Measurements from ENCODE around the gene TMEM259. TPM values are rescaled to one million over a fixed set of nuclear protein-coding genes. Genes with fewer than 3 reads are reported as not detected.

TMEM259 gene
- total RNA-seq, 4 donors from 2014 or later = 98.5 to 150 (median 124) TPM

DNA sequence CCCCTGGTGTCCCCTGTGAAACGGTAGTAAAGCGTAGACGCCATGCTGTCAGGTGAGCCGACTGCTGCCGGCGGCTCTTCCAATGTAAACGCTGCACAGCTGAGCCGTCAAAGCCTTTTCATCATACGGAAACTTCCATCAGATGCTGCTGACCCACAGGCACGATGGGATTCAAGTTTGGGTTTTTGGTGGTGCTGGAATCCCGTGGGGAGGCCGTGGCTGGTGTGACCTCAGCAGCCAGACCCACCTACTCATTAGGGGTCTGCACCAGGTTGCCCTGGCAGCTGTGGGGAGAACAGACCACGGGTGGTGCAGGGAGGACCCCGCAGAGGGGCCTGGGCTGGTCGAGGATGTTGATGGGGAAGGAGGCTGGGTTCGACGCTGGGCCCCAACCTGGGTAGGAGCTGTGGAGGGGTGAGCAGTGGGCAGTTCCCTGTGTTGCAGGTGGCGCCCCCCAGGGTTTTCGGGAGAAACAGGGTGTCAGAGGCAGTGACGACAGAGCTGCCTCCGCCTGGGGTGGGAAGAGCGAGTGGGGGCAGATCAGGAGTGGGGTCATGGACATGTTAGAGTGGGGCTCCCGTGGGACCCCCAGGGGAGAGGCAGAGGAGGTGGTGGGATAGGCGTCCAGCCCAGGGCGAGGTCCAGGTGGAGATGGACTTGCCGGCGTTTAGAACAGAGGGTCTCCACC lies 14.1 kb downstream of the TMEM259 start:
- TF ChIP-seq, protein P1, sequence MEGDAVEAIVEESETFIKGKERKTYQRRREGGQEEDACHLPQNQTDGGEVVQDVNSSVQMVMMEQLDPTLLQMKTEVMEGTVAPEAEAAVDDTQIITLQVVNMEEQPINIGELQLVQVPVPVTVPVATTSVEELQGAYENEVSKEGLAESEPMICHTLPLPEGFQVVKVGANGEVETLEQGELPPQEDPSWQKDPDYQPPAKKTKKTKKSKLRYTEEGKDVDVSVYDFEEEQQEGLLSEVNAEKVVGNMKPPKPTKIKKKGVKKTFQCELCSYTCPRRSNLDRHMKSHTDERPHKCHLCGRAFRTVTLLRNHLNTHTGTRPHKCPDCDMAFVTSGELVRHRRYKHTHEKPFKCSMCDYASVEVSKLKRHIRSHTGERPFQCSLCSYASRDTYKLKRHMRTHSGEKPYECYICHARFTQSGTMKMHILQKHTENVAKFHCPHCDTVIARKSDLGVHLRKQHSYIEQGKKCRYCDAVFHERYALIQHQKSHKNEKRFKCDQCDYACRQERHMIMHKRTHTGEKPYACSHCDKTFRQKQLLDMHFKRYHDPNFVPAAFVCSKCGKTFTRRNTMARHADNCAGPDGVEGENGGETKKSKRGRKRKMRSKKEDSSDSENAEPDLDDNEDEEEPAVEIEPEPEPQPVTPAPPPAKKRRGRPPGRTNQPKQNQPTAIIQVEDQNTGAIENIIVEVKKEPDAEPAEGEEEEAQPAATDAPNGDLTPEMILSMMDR (IDR thresholded peaks at IDR 0.05 in 4 of 5, conservative IDR thresholded peaks at IDR 0.05 in 1 of 5) = no peak
- no peak for TF ChIP-seq POLR2A (IDR thresholded peaks at IDR 0.05)

DNA sequence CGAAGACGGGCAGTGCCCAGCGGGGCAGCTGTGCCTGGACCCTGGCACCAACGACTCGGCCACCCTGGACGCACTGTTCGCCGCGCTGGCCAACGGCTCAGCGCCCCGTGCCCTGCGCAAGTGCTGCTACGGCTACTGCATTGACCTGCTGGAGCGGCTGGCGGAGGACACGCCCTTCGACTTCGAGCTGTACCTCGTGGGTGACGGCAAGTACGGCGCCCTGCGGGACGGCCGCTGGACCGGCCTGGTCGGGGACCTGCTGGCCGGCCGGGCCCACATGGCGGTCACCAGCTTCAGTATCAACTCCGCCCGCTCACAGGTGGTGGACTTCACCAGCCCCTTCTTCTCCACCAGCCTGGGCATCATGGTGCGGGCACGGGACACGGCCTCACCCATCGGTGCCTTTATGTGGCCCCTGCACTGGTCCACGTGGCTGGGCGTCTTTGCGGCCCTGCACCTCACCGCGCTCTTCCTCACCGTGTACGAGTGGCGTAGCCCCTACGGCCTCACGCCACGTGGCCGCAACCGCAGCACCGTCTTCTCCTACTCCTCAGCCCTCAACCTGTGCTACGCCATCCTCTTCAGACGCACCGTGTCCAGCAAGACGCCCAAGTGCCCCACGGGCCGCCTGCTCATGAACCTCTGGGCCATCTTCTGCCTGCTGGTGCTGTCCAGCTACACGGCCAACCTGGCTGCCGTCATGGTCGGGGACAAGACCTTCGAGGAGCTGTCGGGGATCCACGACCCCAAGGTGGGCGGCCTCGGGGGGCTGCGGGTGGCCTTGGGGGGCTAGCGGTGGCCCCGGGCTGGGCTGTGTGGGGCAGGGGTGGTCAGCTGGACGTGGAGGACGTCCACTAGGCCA lies 15.9 kb downstream of the TMEM259 start:
- ATAC-seq (no peak), DNase-seq (no peak)
- Histone ChIP-seq H3K27me3 (peaks cover 20 to 33% (median 21%) of the 10 kb centered on the region in 3 donors), H3K27ac (no peak overlapping the region), H3K9me3 (no peaks in the 10 kb centered on the region), H3K4me1 (no peaks in the 10 kb centered on the region), H3K4me3 (no peak overlapping the region), H3K36me3 (peaks cover 0 to 6% of the 10 kb centered on the region in 2 donors)
- TF ChIP-seq POLR2A (IDR thresholded peaks at IDR 0.05) = no peak
- TF ChIP-seq, protein P1 (IDR thresholded peaks at IDR 0.05 in 4 of 5, conservative IDR thresholded peaks at IDR 0.05 in 1 of 5) = no peak
- intact Hi-C loops (cut with DNase I; ENCODE audit: low total_unique reads) (no loop called here), in situ Hi-C loops (cut with MboI; ENCODE audit: low sequenced_read_pairs in 4 of 4) (no loop called here)

More for the DNA sequence above, 14.1 kb downstream of the TMEM259 start:
- Histone ChIP-seq H3K27ac (no peak overlapping the region), H3K36me3 (peaks cover 0 to 22% of the 10 kb centered on the region in 2 donors), H3K9me3 (no peaks in the 10 kb centered on the region), H3K4me1 (no peaks in the 10 kb centered on the region), H3K4me3 (no peak overlapping the region), H3K27me3 (peaks cover 6 to 18% (median 10%) of the 10 kb centered on the region in 3 donors)
- DNase-seq (no peak), ATAC-seq (no peak)
- intact Hi-C loops (cut with DNase I; ENCODE audit: low total_unique reads) = no loop called here
- in situ Hi-C loops (cut with MboI; ENCODE audit: low sequenced_read_pairs in 4 of 4) = no loop called here

DNA sequence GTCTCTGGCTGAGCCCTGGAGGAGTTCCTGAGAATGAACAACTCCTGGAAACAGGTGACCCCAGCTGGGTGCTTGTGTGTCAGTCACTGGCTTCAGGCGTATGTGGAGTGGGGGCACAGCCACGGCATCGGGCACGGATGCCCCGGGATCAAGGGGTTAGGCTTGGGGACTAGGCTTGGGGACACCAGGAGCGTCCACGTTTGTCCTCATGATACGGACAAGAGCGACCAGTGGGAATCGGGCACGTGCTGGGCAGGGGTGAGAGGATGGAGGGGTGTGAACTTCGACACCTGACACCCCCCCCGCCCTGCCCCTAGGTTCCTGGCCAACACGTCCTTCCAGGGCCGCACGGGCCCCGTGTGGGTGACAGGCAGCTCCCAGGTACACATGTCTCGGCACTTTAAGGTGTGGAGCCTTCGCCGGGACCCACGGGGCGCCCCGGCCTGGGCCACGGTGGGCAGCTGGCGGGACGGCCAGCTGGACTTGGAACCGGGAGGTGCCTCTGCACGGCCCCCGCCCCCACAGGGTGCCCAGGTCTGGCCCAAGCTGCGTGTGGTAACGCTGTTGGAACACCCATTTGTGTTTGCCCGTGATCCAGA lies 16.6 kb downstream of the TMEM259 start:
- H3K4me3 ChIP-seq = no peak overlapping the region
- in situ Hi-C loops (cut with MboI; ENCODE audit: low sequenced_read_pairs in 4 of 4) (no loop called here), intact Hi-C loops (cut with DNase I; ENCODE audit: low total_unique reads) (no loop called here)
- H3K4me1 ChIP-seq = no peaks in the 10 kb centered on the region
- H3K27ac ChIP-seq = no peak overlapping the region
- no peak for ATAC-seq
- no peaks in the 10 kb centered on the region for H3K36me3 ChIP-seq
- H3K9me3 ChIP-seq = no peaks in the 10 kb centered on the region
- DNase-seq = no peak
- peaks cover 27 to 41% (median 28%) of the 10 kb centered on the region in 3 donors for H3K27me3 ChIP-seq
- TF ChIP-seq, protein P1 (IDR thresholded peaks at IDR 0.05 in 4 of 5, conservative IDR thresholded peaks at IDR 0.05 in 1 of 5) = no peak
- TF ChIP-seq POLR2A (IDR thresholded peaks at IDR 0.05) = no peak

DNA sequence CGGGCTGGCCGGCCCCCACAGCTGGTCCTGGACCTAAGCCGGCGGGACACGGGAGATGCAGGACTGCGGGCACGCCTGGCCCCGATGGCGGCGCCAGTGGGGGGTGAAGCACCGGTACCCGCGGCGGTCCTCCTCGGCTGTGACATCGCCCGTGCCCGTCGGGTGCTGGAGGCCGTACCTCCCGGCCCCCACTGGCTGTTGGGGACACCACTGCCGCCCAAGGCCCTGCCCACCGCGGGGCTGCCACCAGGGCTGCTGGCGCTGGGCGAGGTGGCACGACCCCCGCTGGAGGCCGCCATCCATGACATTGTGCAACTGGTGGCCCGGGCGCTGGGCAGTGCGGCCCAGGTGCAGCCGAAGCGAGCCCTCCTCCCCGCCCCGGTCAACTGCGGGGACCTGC lies 17.6 kb downstream of the TMEM259 start:
- Histone ChIP-seq H3K4me1 (no peaks in the 10 kb centered on the region), H3K9me3 (no peaks in the 10 kb centered on the region), H3K27ac (no peak overlapping the region), H3K36me3 (no peaks in the 10 kb centered on the region), H3K27me3 (peaks cover 37 to 51% (median 38%) of the 10 kb centered on the region in 3 donors), H3K4me3 (no peak overlapping the region)
- ATAC-seq = no peak
- no peak for DNase-seq
- intact Hi-C loops (cut with DNase I; ENCODE audit: low total_unique reads) (no loop called here), in situ Hi-C loops (cut with MboI; ENCODE audit: low sequenced_read_pairs in 4 of 4) (no loop called here)
- TF ChIP-seq POLR2A (IDR thresholded peaks at IDR 0.05) = no peak
- TF ChIP-seq, protein P1 (IDR thresholded peaks at IDR 0.05 in 4 of 5, conservative IDR thresholded peaks at IDR 0.05 in 1 of 5) = no peak

All from gastrocnemius medialis (tissue), 4 donors.